Posterior vena cava (tissue), 2 donors: ENCODE data around the gene PNISR. TPM values are rescaled to one million over a fixed set of nuclear protein-coding genes. Genes with fewer than 3 reads are reported as not detected.
A peak's percentile ranks its signal among the peaks of the same experiment; 100 is the strongest.

Experiments used
- DNase-seq: peaks from one replicate; pipeline ENCODE4 v3.0.0-alpha.2; 2020; ENCODE audit warnings: low spot score
- intact Hi-C, 2 donors: fragments of 100-400 bp; cut with DNase I; formaldehyde crosslinking; loops; one replicate each; pipeline versions ENCODE4 v1.14.1 to v1.14.2; 2022 to 2023
- total RNA-seq, 2 donors: library from RNA; stranded (reverse); fragmentation: NEBNext Ultra II Directional; extraction: Animal tissue kit (Norgen Biotek cat#: 25700); gene quantifications; one replicate each; pipeline ENCODE4 v1.2.1, GENCODE V29; 2021
- donor health status: DM: yes; HTN: yes; CAD: no.
- donor health status: DM: yes; HTN: yes; CAD: no.

The PNISR gene
- total RNA-seq, 2 donors from 2014 or later: 74.1 to 79.0 TPM

- intact Hi-C loops: no loop called here
- no peak for DNase-seq
These were observed 8.9 kb downstream of the PNISR start for GRCh38 chr6:99416226-99416625.

GRCh38 chr6:99415446-99415845 is 9.7 kb downstream of the PNISR start:
- no peak for DNase-seq

GRCh38 chr6:99412065-99412464 is 13.0 kb downstream of the PNISR start:
- intact Hi-C loops: no loop called here
- no peak for DNase-seq

More at GRCh38 chr6:99415446-99415845, 9.7 kb downstream of the PNISR start:
- intact Hi-C loops: no loop called here

GRCh38 chr6:99409672-99410071 is 15.4 kb downstream of the PNISR start:
- intact Hi-C loops: no loop called here
- DNase-seq: no peak

- intact Hi-C loops: no loop called here
- no peak for DNase-seq
These were observed 18.0 kb downstream of the PNISR start for GRCh38 chr6:99407076-99407475.

- intact Hi-C loops: no loop called here
These were observed 22.7 kb downstream of the PNISR start for GRCh38 chr6:99402448-99402847.

GRCh38 chr6:99397287-99397686 is 27.8 kb downstream of the PNISR start:
- intact Hi-C loops: no loop called here
- no peak for DNase-seq

More at GRCh38 chr6:99402448-99402847, 22.7 kb downstream of the PNISR start:
- DNase-seq: no peak

- peak; percentile 89 for DNase-seq
- intact Hi-C loops: no loop called here
These were observed 31.2 kb downstream of the PNISR start, which contains the start of gene COQ3 for GRCh38 chr6:99393698-99394531. Gene COQ3, minus strand, starts transcription at chr6:99394195. Its CDS starts 16 bp downstream, at chr6:99394179.

GRCh38 chr6:99393366-99393697 is 31.8 kb downstream of the PNISR start:
- intact Hi-C loops: no loop called here

GRCh38 chr6:99390896-99391295 is 34.2 kb downstream of the PNISR start:
- DNase-seq: no peak
- intact Hi-C loops: no loop called here

More at GRCh38 chr6:99393366-99393697, 31.8 kb downstream of the PNISR start:
- DNase-seq: no peak

- intact Hi-C loops: no loop called here
- no peak for DNase-seq
These were observed 40.6 kb downstream of the PNISR start for GRCh38 chr6:99384507-99384906.

- intact Hi-C loops: no loop called here
These were observed 46.5 kb downstream of the PNISR start for GRCh38 chr6:99378636-99379035.

GRCh38 chr6:99369533-99369932 is 55.6 kb downstream of the PNISR start:
- intact Hi-C loops: no loop called here
- no peak for DNase-seq

More at GRCh38 chr6:99378636-99379035, 46.5 kb downstream of the PNISR start:
- no peak for DNase-seq

- no peak for DNase-seq
- intact Hi-C loops: no loop called here
These were observed 58.3 kb downstream of the PNISR start for GRCh38 chr6:99366852-99367251.

- intact Hi-C loops: no loop called here
These were observed 61.1 kb downstream of the PNISR start for GRCh38 chr6:99364026-99364425.

GRCh38 chr6:99362678-99363268 is 62.3 kb downstream of the PNISR start:
- intact Hi-C loops: no loop called here
- DNase-seq: no peak

More at GRCh38 chr6:99364026-99364425, 61.1 kb downstream of the PNISR start:
- DNase-seq: no peak

- no peak for DNase-seq
- intact Hi-C loops: no loop called here
These were observed 65.3 kb downstream of the PNISR start for GRCh38 chr6:99359800-99360199.

GRCh38 chr6:99356641-99357040 is 68.5 kb downstream of the PNISR start:
- intact Hi-C loops: no loop called here
- DNase-seq: no peak

GRCh38 chr6:99354983-99355382 is 70.1 kb downstream of the PNISR start:
- intact Hi-C loops: no loop called here

GRCh38 chr6:99353126-99353525 is 72.0 kb downstream of the PNISR start:
- intact Hi-C loops: no loop called here
- DNase-seq: no peak

More at GRCh38 chr6:99354983-99355382, 70.1 kb downstream of the PNISR start:
- DNase-seq: no peak

- DNase-seq: no peak
- intact Hi-C loops: no loop called here
These were observed 74.5 kb downstream of the PNISR start for GRCh38 chr6:99350573-99350972.
